ENCODE data around the gene USP36.

Gene USP36

DNA sequence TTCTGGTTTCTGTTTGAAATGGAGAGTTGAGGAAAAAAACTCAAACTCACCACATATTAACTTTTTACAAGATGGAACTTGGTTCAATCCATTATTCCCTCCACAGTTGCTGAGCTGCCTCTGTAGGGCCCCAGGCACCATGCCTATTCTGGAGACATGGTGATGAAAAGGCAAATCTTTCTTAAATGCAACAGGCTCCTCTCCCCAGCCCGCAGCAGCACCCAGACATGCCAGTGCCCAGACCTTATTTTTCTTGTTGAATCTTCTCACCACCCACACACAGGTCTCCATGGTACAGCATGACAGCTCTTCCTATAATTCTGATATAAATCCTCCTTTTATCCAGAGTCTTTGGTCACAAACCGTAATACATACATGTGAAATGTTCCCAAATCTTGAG lies 66.2 kb downstream of the USP36 start:
- TF ChIP-seq CEBPB (IDR thresholded peaks at IDR 0.05) (no peak), CREB1 (IDR thresholded peaks at IDR 0.05; ENCODE audit: low read depth) (no peak), RAD21 (IDR thresholded peaks at IDR 0.05; ENCODE audit: low read depth) (no peak), FOXM1 (IDR thresholded peaks at IDR 0.05; ENCODE audit: borderline replicate concordance, low read depth) (no peak)
- TF ChIP-seq, protein P1, sequence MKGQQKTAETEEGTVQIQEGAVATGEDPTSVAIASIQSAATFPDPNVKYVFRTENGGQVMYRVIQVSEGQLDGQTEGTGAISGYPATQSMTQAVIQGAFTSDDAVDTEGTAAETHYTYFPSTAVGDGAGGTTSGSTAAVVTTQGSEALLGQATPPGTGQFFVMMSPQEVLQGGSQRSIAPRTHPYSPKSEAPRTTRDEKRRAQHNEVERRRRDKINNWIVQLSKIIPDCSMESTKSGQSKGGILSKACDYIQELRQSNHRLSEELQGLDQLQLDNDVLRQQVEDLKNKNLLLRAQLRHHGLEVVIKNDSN (IDR thresholded peaks at IDR 0.05) = no peak

DNA sequence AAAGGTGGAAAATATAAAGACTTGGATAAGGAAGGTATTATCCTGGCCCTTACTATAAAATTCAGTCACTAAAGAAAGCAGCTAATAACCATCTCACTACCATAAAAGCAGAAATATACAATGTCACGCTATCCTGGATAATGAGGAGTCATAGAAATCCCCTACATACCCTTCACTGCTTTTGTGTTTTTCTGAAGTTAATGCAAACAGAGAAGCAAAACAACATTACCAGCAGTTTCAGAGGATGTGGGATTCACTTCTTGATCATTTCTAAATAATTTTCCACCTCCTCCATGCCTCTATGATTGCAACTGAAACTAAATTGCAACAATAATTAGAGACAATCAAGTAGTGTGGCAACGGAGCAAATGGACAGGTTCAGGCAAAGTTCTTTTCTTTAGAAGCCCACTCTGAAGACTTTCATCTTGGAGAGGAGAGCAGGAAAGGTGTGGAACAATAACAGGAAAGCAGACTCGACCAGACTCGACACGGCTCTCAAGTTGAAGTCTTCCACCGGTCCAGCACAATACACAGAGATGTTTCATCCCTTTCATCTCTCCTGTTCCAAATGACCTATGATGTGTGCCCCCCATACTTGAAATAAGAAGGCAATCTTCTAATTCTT lies 68.7 kb downstream of the USP36 start:
- no peak for TF ChIP-seq TEAD4 (IDR thresholded peaks at IDR 0.05)
- no peak for TF ChIP-seq EP300 (IDR thresholded peaks at IDR 0.05; ENCODE audit: borderline replicate concordance)
- no peak for TF ChIP-seq FOXM1 (IDR thresholded peaks at IDR 0.05; ENCODE audit: borderline replicate concordance, low read depth)
- TF ChIP-seq CEBPB (IDR thresholded peaks at IDR 0.05) = no peak
- TF ChIP-seq, protein P2, sequence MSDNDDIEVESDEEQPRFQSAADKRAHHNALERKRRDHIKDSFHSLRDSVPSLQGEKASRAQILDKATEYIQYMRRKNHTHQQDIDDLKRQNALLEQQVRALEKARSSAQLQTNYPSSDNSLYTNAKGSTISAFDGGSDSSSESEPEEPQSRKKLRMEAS (IDR thresholded peaks at IDR 0.05) = no peak
- TF ChIP-seq ZBTB7A (IDR thresholded peaks at IDR 0.05; ENCODE audit: low read depth) = no peak
- TF ChIP-seq, protein P1 (IDR thresholded peaks at IDR 0.05) = no peak

GRCh38 chr17:78769196-78769773 lies 71.3 kb downstream of the USP36 start:
- TF ChIP-seq RAD21 (IDR thresholded peaks at IDR 0.05; ENCODE audit: low read depth) = no peak
- no peak for TF ChIP-seq EP300 (IDR thresholded peaks at IDR 0.05; ENCODE audit: borderline replicate concordance)
- TF ChIP-seq, protein P3, sequence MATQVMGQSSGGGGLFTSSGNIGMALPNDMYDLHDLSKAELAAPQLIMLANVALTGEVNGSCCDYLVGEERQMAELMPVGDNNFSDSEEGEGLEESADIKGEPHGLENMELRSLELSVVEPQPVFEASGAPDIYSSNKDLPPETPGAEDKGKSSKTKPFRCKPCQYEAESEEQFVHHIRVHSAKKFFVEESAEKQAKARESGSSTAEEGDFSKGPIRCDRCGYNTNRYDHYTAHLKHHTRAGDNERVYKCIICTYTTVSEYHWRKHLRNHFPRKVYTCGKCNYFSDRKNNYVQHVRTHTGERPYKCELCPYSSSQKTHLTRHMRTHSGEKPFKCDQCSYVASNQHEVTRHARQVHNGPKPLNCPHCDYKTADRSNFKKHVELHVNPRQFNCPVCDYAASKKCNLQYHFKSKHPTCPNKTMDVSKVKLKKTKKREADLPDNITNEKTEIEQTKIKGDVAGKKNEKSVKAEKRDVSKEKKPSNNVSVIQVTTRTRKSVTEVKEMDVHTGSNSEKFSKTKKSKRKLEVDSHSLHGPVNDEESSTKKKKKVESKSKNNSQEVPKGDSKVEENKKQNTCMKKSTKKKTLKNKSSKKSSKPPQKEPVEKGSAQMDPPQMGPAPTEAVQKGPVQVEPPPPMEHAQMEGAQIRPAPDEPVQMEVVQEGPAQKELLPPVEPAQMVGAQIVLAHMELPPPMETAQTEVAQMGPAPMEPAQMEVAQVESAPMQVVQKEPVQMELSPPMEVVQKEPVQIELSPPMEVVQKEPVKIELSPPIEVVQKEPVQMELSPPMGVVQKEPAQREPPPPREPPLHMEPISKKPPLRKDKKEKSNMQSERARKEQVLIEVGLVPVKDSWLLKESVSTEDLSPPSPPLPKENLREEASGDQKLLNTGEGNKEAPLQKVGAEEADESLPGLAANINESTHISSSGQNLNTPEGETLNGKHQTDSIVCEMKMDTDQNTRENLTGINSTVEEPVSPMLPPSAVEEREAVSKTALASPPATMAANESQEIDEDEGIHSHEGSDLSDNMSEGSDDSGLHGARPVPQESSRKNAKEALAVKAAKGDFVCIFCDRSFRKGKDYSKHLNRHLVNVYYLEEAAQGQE (IDR thresholded peaks at IDR 0.05; ENCODE audit: low read depth) = no peak
- no peak for TF ChIP-seq CREB1 (IDR thresholded peaks at IDR 0.05; ENCODE audit: low read depth)
- no peak for TF ChIP-seq CEBPB (IDR thresholded peaks at IDR 0.05)
- TF ChIP-seq TAF1 (IDR thresholded peaks at IDR 0.05; ENCODE audit: low read depth) = no peak
- TF ChIP-seq, protein P1 (IDR thresholded peaks at IDR 0.05) = no peak
- TF ChIP-seq ZBTB7A (IDR thresholded peaks at IDR 0.05; ENCODE audit: low read depth) = no peak
- TF ChIP-seq EGR1 (IDR thresholded peaks at IDR 0.05) = no peak
- no peak for TF ChIP-seq NFIC (IDR thresholded peaks at IDR 0.05)
- TF ChIP-seq TCF12 (IDR thresholded peaks at IDR 0.05; ENCODE audit: low read depth) = no peak
- TF ChIP-seq, protein P2 (IDR thresholded peaks at IDR 0.05) = no peak
- no peak for TF ChIP-seq TEAD4 (IDR thresholded peaks at IDR 0.05)
- TF ChIP-seq YY1 (IDR thresholded peaks at IDR 0.05; ENCODE audit: low read depth) = no peak
- no peak for TF ChIP-seq FOXM1 (IDR thresholded peaks at IDR 0.05; ENCODE audit: borderline replicate concordance, low read depth)

GRCh38 chr17:78767806-78768205 lies 72.8 kb downstream of the USP36 start:
- TF ChIP-seq EP300 (IDR thresholded peaks at IDR 0.05; ENCODE audit: borderline replicate concordance) (no peak), EGR1 (IDR thresholded peaks at IDR 0.05) (no peak), YY1 (IDR thresholded peaks at IDR 0.05; ENCODE audit: low read depth) (no peak), RAD21 (IDR thresholded peaks at IDR 0.05; ENCODE audit: low read depth) (no peak), ZBTB7A (IDR thresholded peaks at IDR 0.05; ENCODE audit: low read depth) (no peak), FOXM1 (IDR thresholded peaks at IDR 0.05; ENCODE audit: borderline replicate concordance, low read depth) (no peak), TAF1 (IDR thresholded peaks at IDR 0.05; ENCODE audit: low read depth) (no peak), TEAD4 (IDR thresholded peaks at IDR 0.05) (no peak), CREB1 (IDR thresholded peaks at IDR 0.05; ENCODE audit: low read depth) (no peak)
- TF ChIP-seq, protein P3 (IDR thresholded peaks at IDR 0.05; ENCODE audit: low read depth) = no peak
- TF ChIP-seq, protein P2 (IDR thresholded peaks at IDR 0.05) = no peak

DNA sequence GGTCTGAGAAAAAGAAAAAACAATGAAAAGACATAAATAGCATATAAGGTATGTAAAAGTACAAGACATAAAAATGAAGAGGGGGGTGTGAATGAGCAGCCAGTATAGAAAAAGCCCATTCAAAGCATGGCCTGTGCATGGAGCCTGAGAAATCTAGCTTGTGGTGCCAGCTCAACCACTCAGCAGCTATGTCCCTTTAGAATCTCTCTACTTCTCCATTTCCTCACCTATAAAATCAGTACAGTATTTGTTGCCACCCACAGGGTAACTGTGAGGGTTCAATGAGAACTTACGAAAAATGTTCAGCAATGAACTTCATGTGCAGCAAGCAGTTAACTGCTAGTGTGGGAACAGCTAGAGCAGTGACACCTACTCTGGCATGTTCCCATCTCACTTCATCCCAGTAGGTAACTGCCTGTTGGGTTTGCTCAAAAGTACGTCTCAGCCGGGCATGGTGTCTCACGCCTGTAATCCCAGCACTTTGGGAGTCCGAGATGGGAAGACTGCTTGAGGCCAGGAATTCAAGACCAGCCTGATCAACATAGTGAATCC lies 73.8 kb downstream of the USP36 start:
- TF ChIP-seq, protein P3 (IDR thresholded peaks at IDR 0.05; ENCODE audit: low read depth) = no peak
- TF ChIP-seq NFIC (IDR thresholded peaks at IDR 0.05) = no peak

Measured in Ishikawa (cell line).